ENCODE measurements around the gene NUB1.

Gene NUB1

DNA sequence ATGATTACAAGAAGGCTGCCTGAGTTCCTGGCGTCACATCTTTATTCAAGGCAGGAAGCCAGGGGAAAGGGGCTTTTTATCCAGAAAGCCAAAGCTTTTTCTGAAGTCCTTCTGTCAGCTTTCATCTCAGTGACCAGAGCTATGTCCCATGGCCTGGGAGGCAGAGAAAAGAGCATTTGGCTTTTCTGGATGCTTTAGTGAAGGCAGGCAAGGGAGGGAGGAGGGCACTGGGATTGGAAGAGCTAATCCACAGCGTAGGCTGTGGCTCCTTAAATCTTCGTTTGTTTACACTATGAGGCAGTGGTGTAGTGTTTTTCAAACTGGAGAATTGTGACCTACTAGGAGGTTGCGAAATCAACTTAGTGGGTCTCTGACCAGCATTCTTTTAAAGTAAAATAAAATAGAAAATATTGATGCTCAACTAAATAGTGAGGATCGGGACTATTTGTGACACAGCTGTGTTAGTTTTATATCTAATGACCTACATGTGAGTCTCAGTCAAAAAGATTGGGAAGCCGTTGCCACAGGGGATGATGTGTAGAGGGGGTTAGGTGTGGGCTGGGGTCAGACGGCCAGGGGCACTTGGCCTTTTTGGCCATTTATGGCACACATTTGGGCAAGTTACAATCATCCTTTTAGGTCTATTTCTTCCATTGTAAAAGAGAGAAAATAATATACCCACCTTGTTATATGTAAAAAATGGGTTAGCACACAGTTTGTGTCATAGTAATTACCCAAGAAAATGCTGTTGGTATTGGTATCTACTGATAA lies 84.2 kb downstream of the NUB1 start:
- no peak for DNase-seq (ENCODE audit: low read depth)

DNA sequence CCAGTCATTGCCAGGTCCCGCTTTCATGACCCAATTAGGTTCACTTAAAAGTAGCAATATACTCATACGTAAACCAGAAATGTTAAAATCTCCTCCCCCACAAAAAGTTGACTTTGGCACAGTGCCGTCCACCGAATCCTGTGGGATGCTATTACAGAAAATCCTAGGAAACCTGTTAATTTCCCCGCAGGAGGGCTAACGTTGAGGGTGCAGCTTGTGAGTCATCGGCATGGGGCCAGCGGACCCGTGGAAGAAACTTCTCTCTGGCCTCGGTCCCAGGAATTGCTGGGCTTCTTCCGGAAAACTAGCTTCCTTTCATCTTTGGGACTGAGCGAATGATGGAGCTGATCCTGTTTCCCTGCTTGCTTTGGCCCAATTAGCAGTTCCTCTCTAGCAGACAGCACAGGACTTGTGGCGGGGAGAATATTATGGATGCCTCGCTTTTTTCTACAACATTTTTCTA lies 84.9 kb downstream of the NUB1 start:
- no peak for DNase-seq (ENCODE audit: low read depth)

DNA sequence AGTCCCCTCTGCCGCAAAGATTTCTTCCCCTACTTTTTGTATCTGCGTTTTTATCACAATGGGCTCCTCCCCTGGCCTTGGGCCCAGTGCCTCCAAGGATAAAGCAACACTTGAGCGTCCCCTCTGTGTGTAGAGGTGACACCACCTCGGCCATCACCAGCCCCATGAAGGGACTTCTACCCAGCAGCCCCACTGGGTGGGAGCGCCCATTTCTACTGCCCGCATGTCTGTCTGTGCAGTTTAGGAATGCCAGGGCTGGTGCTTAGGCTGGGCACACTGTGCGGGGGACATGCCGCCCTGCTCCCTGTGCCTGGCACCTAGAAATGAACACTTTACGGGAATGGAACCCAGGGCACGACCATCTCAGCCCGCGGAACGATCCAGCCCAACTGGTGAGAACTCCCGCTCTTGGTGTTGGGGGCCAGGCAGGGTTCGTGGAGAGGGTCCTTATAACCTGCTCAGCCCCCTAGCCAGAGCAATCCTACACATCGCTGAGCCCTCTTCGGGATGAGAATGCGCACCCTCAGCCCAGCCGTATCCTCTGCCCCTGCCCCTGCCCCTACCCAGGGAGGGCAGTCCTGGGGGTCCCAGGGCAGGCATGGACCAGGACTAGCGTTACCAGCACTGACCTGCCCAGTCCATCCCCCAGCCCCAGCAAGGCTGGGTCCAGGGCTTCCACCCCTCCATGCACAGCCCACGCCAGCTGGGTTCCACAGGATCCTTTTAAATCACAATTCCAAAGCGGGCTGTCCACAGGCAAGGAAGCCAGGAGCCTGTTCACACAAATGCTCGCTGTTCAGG lies 85.5 kb downstream of the NUB1 start:
- DNase-seq (ENCODE audit: low read depth) = no peak

DNA sequence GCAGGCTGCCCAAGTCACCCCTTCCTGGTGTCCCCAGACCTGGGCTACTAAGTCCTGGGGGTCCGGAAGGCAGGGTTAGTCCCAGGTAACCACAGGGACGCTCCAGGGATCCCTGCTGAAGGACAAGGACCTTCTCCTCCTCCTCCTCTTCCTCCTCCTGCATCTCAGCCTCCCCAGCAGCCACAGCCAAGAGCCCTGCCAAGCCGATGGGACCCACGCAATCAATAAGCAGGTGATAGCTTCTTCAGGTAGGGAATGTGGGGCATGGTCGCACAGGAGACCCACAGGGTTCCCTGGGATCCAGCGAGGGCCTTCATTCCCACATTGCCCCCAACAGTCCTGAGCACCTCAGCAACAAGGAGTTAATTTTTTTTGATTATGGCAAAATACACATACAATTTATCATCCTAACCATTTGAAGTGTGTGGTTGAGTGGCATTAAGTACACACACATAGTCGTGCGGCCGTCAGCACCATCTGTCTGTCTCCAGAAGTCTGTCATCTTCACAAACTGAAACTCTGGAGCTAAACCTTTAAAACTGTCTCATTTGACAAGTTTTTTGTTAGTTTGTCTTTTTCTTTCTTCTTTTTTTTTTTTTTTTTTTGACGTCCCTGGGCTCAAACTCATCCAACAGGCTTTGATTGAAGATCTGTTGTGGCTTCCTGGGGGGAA lies 86.2 kb downstream of the NUB1 start:
- DNase-seq (ENCODE audit: low read depth) = no peak

All from activated T-helper 1 cell treated with Interleukin-2 at 50 U/mL for 16 hours (primary cell).